ENCODE data around the gene DOP1B.

GRCh38 chr21:36127250-36127904, 29.2 kb upstream of the DOP1B start:
- no peak for TF ChIP-seq CTCF (IDR thresholded peaks at IDR 0.05 in 8 of 11, conservative IDR thresholded peaks at IDR 0.05 in 3 of 11)
- no peak for TF ChIP-seq POLR2AphosphoS5 (IDR thresholded peaks at IDR 0.05)

Data from spleen (tissue), 7 donors.